Mesendoderm (in vitro differentiated cells): ENCODE data around the gene PAGR1.
"Not testable (repeated sequence)": the region's sequence is repeated elsewhere in the genome, so short reads cannot be mapped to it uniquely, and the experiment has no call there.

Experiments used
- DNase-seq: peaks from one replicate; pipeline ENCODE4 v3.0.0; 2013
- H2AK5ac ChIP-seq: 2 replicates; pipeline ENCODE4 v1.6.1; 2013; ENCODE audit warnings: low read length, inconsistent platforms
- H2BK120ac ChIP-seq: 2 replicates; pipeline ENCODE4 v1.6.1; 2013; ENCODE audit warnings: low read depth, mild to moderate bottlenecking, low read length, moderate library complexity, mixed read lengths
- H2BK15ac ChIP-seq: replicated peaks from 2 replicates; pipeline ENCODE4 v1.6.1; 2013; ENCODE audit warnings: low read depth, mild to moderate bottlenecking, moderate library complexity
- H2BK5ac ChIP-seq: 2 replicates; pipeline ENCODE4 v1.6.1; 2013; ENCODE audit warnings: low read length, inconsistent platforms
- H3K18ac ChIP-seq: 2 replicates; pipeline ENCODE4 v1.6.1; 2013; ENCODE audit warnings: mild to moderate bottlenecking, low read length, mixed read lengths
- H3K23ac ChIP-seq: one replicate; pipeline ENCODE4 v1.6.1; 2013; ENCODE audit warnings: low read length
- H3K27ac ChIP-seq: 2 replicates; pipeline ENCODE4 v1.5.1; 2013; ENCODE audit warnings: low read depth, mild to moderate bottlenecking, inconsistent platforms, low read length, moderate library complexity
- H3K27me3 ChIP-seq: 2 replicates; pipeline ENCODE4 v1.6.1; 2013; ENCODE audit warnings: low read length, control low read depth, mild to moderate bottlenecking, inconsistent platforms; ENCODE audit not compliant: insufficient read depth, poor library complexity
- H3K36me3 ChIP-seq: 2 replicates; pipeline ENCODE4 v1.6.1; 2013; ENCODE audit warnings: low read length, inconsistent platforms; ENCODE audit not compliant: control insufficient read depth, insufficient read depth
- H3K4ac ChIP-seq: one replicate; pipeline ENCODE4 v1.6.1; 2013; ENCODE audit warnings: low read depth, mild to moderate bottlenecking, low read length, moderate library complexity
- H3K4me1 ChIP-seq: 2 replicates; pipeline ENCODE4 v1.6.1; 2013; ENCODE audit warnings: low read depth, low read length, inconsistent platforms; ENCODE audit not compliant: control insufficient read depth
- H3K4me2 ChIP-seq: 2 replicates; pipeline ENCODE4 v1.6.1; 2013; ENCODE audit warnings: low read length
- H3K4me3 ChIP-seq: 2 replicates; pipeline ENCODE4 v1.5.1; 2013; ENCODE audit warnings: mild to moderate bottlenecking, low read length
- H3K56ac ChIP-seq: one replicate; pipeline ENCODE4 v1.6.1; 2013; ENCODE audit warnings: low read length
- H3K79me1 ChIP-seq: 2 replicates; pipeline ENCODE4 v1.6.1; 2013; ENCODE audit warnings: low read length, inconsistent platforms
- H3K79me2 ChIP-seq: 2 replicates; pipeline ENCODE4 v1.6.1; 2013; ENCODE audit warnings: mild to moderate bottlenecking, low read length; ENCODE audit not compliant: control insufficient read depth, insufficient read depth
- H3K9ac ChIP-seq: 2 replicates; pipeline ENCODE4 v1.6.1; 2013; ENCODE audit warnings: low read length, inconsistent platforms
- H4K5ac ChIP-seq: one replicate; pipeline ENCODE4 v1.6.1; 2013; ENCODE audit warnings: low read length
- H4K8ac ChIP-seq: one replicate; pipeline ENCODE4 v1.6.1; 2013; ENCODE audit warnings: low read depth, mild to moderate bottlenecking, control low read depth, low read length, moderate library complexity
- WGBS: extraction: QIAGEN DNeasy Blood & Tissue Kit; methylation state at CpG from one replicate; pipeline ENCODE4 v1.1.7; 2013; ENCODE audit warnings: low lambda C conversion rate, missing lambda C conversion rate; ENCODE audit not compliant: insufficient coverage; ENCODE audit errors: extremely low coverage; 5-methylcytosine and 5-hydroxymethylcytosine counted together

Gene PAGR1

GRCh38 chr16:29772330-29772729 is 43.6 kb upstream of the PAGR1 start:
- H3K4me1 ChIP-seq, H3K4ac ChIP-seq, H2BK120ac ChIP-seq, H4K8ac ChIP-seq, H3K27me3 ChIP-seq, H3K79me1 ChIP-seq, H2BK15ac ChIP-seq, H3K27ac ChIP-seq, H2AK5ac ChIP-seq, H3K56ac ChIP-seq, DNase-seq, H3K4me2 ChIP-seq, H3K9ac ChIP-seq, H3K36me3 ChIP-seq, H4K5ac ChIP-seq, H3K23ac ChIP-seq, H2BK5ac ChIP-seq, H3K18ac ChIP-seq, H3K79me2 ChIP-seq, H3K4me3 ChIP-seq: not testable (repeated sequence)
- WGBS = no CpG with 5 or more reads among the region's 7 CpGs

DNA sequence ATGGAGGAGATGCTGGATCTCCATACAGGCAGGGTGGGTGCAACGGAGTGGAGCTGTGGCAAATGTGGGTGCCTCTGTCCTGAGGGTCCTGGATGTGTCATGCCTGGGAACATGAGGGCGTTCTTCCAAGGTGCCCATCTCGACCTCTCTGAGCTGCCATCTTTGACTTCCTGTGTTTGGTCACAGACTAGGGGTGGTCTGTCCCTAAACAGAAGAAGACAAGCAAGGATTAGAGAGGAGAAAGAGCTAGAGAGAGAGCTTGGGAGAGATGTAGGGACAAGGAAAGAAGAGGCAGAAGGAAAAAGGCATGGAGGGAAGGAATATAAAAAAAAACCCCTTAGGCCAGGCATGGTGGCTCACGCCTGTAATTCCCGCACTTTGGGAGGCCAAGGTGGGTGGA is 41.2 kb upstream of the PAGR1 start:
- Histone ChIP-seq H4K5ac (no peak overlapping the region), H3K18ac (no peak overlapping the region), H3K23ac (no peak overlapping the region), H2BK5ac (no peak overlapping the region), H3K4ac (no peak overlapping the region), H3K4me2 (no peak overlapping the region), H4K8ac (no peak overlapping the region), H2AK5ac (no peak overlapping the region), H3K79me2 (no peaks in the 10 kb centered on the region), H2BK120ac (no peak overlapping the region), H3K79me1 (no peaks in the 10 kb centered on the region), H3K4me1 (no peaks in the 10 kb centered on the region), H3K36me3 (no peaks in the 10 kb centered on the region), H3K9ac (no peak overlapping the region), H2BK15ac (no peak overlapping the region), H3K56ac (no peak overlapping the region), H3K4me3 (no peak overlapping the region), H3K27ac (no peak overlapping the region), H3K27me3 (no peaks in the 10 kb centered on the region)
- no peak for DNase-seq
- WGBS = no CpG with 5 or more reads among the region's 5 CpGs

- DNase-seq = peak; percentile 35
- Histone ChIP-seq H3K36me3 (no peaks in the 10 kb centered on the region), H3K79me1 (no peaks in the 10 kb centered on the region), H4K8ac (no peak overlapping the region), H3K27ac (no peak overlapping the region), H3K56ac (no peak overlapping the region), H3K23ac (no peak overlapping the region), H2BK120ac (no peak overlapping the region), H3K9ac (no peak overlapping the region), H3K4me3 (no peak overlapping the region), H2BK5ac (no peak overlapping the region), H3K4ac (no peak overlapping the region), H3K4me1 (no peaks in the 10 kb centered on the region), H3K18ac (no peak overlapping the region), H3K27me3 (no peaks in the 10 kb centered on the region), H2BK15ac (no peak overlapping the region), H3K4me2 (no peak overlapping the region), H3K79me2 (no peaks in the 10 kb centered on the region), H2AK5ac (no peak overlapping the region), H4K5ac (no peak overlapping the region)
- WGBS = no CpG with 5 or more reads among the region's 4 CpGs
Measured at GRCh38 chr16:29775742-29776408, 40.1 kb upstream of the PAGR1 start.

GRCh38 chr16:29777576-29778350 is 38.2 kb upstream of the PAGR1 start, which contains the start of gene ZG16:
Gene ZG16 (plus strand): TSS chr16:29778256. CDS start chr16:29779267, 1,011 bp downstream.
- no peak within 1 kb of the TSS for H4K8ac ChIP-seq
- H3K79me1 ChIP-seq = no peaks in the 10 kb centered on the region
- no CpG with 5 or more reads among the region's 10 CpGs for WGBS
- H3K36me3 ChIP-seq = no peaks in the 10 kb centered on the region
- H3K4me1 ChIP-seq = no peaks in the 10 kb centered on the region
- H3K4me3 ChIP-seq = no peak within 1 kb of the TSS
- H3K27me3 ChIP-seq = no peaks in the 10 kb centered on the region
- no peak within 1 kb of the TSS for H4K5ac ChIP-seq
- H3K4ac ChIP-seq = no peak within 1 kb of the TSS
- no peak within 1 kb of the TSS for H3K23ac ChIP-seq
- no peak within 1 kb of the TSS for H2BK15ac ChIP-seq
- no peak within 1 kb of the TSS for H3K9ac ChIP-seq
- H2BK5ac ChIP-seq = no peak within 1 kb of the TSS
- H3K79me2 ChIP-seq = no peaks in the 10 kb centered on the region
- no peak for DNase-seq
- no peak within 1 kb of the TSS for H3K4me2 ChIP-seq
- H3K18ac ChIP-seq = no peak within 1 kb of the TSS
- no peak within 1 kb of the TSS for H2BK120ac ChIP-seq
- H2AK5ac ChIP-seq = no peak within 1 kb of the TSS
- H3K56ac ChIP-seq = no peak within 1 kb of the TSS
- H3K27ac ChIP-seq = no peak within 1 kb of the TSS

DNA sequence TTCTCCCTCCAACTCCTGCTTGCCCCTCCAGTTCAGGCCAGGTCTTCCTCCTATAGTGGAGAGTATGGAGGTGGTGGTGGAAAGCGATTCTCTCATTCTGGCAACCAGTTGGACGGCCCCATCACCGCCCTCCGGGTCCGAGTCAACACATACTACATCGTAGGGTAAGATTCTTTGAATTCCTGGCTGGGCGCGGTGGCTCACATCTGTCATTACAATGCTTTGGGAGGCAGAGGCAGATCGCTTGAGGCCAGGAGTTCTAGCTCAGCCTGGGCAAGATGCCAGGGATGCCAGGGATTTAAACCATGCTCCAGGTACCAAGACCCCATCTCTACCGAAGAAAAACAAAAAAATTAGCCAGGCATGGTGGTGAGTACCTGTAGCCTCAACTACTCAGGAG is 36.5 kb upstream of the PAGR1 start:
- no peak overlapping the region for H3K9ac ChIP-seq
- H3K27ac ChIP-seq = no peak overlapping the region
- no peaks in the 10 kb centered on the region for H3K4me1 ChIP-seq
- H3K27me3 ChIP-seq = no peaks in the 10 kb centered on the region
- WGBS = no CpG with 5 or more reads among the region's 10 CpGs
- H3K56ac ChIP-seq = no peak overlapping the region
- no peak overlapping the region for H4K5ac ChIP-seq
- no peak overlapping the region for H2BK5ac ChIP-seq
- no peak overlapping the region for H3K4me3 ChIP-seq
- H3K79me2 ChIP-seq = no peaks in the 10 kb centered on the region
- peak; percentile 63 for DNase-seq
- no peak overlapping the region for H4K8ac ChIP-seq
- H3K79me1 ChIP-seq = no peaks in the 10 kb centered on the region
- H2BK15ac ChIP-seq = no peak overlapping the region
- no peak overlapping the region for H3K4me2 ChIP-seq
- H3K4ac ChIP-seq = no peak overlapping the region
- H3K18ac ChIP-seq = no peak overlapping the region
- H3K23ac ChIP-seq = no peak overlapping the region
- H3K36me3 ChIP-seq = no peaks in the 10 kb centered on the region
- no peak overlapping the region for H2AK5ac ChIP-seq
- no peak overlapping the region for H2BK120ac ChIP-seq
